NCI-H128 (cell line): Measurements from ENCODE around the gene ADAMTSL1.

ENCODE experiments used
- DNase-seq: peaks from one replicate; lab custom pipeline; 2025; ENCODE audit not compliant: unreplicated experiment; lab: John Stamatoyannopoulos, UW

The ADAMTSL1 gene

GRCh38 chr9:18601956-18602355, 128.0 kb downstream of the ADAMTSL1 start:
- DNase-seq = no peak

DNA sequence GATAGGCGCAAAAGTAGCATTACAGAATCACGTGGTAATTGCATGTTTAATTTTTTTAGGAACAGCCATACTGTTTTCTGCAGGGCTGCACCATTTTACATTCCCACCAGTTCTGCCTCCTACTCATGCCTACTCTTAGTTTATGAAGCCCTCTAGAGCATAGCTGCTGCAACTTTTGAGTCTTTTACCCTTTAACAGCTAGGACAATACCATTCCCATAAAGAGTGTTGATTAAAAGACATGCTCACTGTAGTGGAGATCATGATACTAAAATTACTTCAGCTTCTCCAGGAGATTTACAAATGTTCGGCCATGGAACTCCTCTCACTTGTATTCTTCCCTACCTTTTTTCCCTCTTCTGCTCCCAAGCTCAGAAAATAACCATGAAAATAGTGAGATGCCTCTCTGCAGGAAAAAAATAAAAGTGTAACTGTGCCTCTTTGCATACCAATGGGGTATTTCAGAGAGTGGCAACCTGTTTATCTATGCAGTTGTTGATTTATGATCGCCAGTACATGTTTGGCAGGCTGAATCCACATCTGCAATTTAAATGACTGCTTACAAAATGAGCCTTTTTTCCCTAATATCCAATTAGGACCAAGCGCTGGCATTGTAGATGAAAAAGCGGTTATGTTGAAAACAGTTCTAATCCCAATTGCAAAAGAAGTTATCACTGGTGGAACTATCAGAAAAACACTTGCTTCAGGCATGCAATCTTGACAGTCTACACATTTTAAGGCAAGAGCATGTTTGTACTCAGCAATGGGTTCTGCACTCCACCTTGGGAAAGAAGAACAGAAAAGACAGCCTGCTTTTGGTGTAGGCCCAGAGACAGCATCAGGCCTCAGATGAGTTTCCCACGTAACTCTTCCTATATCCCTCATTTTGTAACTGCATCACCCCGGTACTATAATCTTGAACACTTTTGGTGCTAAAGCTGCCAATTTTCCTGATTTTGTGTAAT, 131.1 kb downstream of the ADAMTSL1 start:
- no peak for DNase-seq

GRCh38 chr9:18605766-18606180, 131.8 kb downstream of the ADAMTSL1 start:
- DNase-seq = no peak

DNA sequence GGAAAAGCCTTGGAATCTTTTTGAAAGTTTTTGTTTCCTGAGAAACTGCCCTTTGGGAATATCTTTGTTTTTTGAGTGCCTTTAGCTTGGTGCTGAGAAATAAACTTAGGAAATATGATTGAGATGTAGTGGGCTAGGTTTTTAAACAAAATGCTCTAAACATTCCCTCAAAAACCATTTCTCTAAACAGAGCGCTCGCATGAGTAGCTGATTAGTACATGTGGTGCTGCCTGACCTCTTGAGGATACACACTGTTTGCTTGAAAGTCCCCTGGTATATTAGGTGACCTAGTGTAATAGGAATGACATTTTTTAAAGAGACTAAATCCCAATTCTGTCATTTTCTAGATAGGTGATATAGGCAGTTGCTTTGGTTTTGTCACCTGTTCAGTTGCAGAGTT, 132.3 kb downstream of the ADAMTSL1 start:
- no peak for DNase-seq

DNA sequence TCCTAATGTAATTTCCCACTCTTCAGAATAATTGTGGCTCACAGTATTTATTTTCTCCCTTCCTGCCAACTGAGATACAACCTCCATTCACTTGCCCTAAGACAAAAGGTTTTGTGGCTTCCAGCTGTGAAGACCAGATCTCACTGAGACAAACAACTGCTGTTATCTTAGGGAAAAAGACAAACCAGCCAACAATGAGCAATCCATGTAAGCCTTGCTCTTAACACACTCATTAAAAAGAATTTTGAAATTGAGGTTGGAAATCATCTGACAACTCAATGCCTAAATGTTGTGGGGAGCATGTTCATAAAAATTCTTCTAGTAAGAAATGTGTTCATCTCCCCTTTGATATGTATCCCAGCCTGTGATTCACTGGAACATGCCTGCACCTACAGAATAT, 132.9 kb downstream of the ADAMTSL1 start:
- DNase-seq = peak; percentile 31

- no peak for DNase-seq
Observed at GRCh38 chr9:18608371-18608770, 134.4 kb downstream of the ADAMTSL1 start.

DNA sequence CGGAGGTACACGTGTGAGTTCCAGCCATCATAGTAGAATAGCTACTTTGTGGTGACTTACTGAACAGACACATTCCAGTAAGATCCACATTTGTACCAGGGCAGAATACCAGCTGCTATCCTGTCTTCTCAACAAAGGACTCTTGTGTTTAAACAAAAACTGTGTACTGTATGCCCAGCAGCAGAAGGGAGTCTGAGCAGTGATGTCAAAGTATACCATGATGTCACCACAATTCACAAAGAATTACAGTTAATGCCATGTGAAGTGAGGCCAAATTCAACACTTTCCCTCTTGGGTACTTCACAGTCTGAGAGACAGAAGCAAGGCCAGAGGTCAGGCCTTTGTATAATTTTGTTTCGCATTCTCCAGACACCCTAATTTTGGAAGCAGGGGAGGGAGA, 137.0 kb downstream of the ADAMTSL1 start:
- DNase-seq = no peak

DNA sequence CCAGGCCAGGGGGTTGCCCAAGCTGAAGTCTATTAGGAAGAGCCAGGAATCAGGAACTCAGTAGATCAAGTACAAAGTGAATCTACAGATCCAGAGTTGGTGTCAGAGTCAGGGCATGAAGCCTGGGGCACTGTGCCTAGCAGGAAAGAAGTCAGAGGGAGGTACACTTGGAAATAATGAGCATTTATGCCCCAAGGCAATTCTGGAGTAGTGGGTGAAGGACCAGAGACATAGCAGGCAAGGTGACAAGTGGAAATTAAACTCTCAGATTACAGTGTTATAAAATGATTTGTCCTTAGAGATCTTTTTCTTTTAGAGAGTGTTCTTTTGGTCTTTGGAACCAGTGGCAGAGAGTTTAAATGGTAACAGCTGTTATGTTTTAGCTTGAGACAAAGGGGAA, 138.0 kb downstream of the ADAMTSL1 start:
- peak; percentile 42 for DNase-seq

GRCh38 chr9:18614116-18614515, 140.2 kb downstream of the ADAMTSL1 start:
- no peak for DNase-seq

GRCh38 chr9:18614651-18615050, 140.7 kb downstream of the ADAMTSL1 start:
- DNase-seq = no peak

- DNase-seq = no peak
Observed at GRCh38 chr9:18616976-18617375, 143.0 kb downstream of the ADAMTSL1 start.

- DNase-seq = no peak
Observed at GRCh38 chr9:18617759-18618158, 143.8 kb downstream of the ADAMTSL1 start.

DNA sequence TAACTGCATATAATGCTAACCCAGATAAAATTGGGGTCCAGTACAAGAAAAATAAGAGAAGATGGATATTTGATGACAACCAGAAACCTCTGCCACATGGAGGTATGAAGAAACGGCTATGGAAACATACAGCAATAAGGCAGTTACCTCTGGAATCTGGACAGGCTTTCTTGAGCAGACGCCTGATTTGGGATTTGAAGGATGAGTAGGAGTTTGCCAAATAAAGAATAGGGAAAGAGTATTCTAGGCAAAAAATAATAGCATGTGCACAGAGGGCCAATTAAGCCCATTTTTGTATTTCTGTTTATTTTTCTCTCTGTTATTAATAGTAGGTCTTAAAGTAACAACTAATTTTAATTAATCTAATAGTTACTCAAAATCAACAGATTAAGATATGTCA, 144.9 kb downstream of the ADAMTSL1 start:
- DNase-seq = no peak

DNA sequence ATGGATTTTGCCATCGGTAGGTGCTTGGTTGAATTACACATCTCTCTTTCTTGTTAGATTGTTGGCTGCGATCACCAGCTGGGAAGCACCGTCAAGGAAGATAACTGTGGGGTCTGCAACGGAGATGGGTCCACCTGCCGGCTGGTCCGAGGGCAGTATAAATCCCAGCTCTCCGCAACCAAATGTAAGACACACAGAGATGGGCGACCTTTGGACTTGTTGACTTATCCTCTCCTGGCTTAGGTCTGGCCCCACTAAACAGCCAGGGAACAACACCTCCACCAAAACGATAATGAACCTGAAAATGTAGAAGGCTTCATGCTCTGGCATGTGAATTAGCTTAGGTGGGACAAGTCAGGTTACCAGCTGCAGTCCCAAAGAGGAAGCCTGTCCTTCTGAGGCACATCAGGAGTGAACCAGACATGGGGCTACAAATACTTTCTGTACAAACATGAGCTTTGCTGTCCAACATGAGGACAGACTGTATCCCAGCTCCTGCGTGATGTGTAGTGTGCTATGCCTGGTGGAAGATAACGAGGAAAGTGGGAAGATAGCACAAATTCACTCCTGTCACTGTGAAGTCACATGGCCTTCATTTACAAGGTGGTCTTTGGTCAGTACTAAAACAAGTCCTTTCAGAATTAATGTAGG, 148.4 kb downstream of the ADAMTSL1 start:
- DNase-seq = no peak

DNA sequence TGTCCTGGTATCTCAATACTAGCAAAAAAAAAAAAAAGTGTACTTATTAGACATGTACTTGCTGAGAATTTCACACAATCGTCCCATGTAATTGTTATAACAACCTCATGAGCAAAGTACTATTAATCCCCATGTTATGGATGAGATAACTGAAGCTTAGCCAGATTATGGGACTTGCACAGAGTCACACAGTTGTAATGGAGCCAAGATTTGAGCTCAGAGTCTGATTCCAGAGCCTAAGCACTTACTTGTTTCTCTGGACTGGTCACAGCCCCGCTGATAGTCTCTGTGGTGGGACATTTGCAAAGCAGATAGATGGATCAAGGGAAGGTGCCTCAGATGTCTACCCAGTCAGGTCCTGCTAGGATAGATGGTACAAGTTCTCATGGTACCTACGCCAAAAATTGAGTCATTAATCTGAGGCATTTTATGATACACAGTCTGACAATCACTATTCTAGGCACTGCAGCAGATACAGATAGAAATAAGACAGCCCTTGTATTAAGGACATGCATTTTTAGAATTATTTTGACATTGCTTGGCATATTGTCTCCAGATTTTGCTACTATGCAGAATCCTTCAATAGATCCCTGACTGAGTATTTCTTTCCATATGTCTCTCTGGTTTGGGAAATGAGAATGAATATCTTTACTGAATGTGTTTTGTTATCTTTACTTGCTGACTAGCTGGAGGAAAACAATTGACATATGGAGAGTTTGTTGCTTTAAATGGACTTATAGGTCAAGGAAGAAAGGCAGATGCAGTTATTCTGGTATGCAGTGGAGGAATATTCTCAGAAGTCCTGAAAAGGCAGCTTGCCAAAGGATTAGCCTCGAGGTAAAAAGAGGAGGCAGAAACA, 149.5 kb downstream of the ADAMTSL1 start:
- no peak for DNase-seq

GRCh38 chr9:18626046-18626698, 152.2 kb downstream of the ADAMTSL1 start:
- DNase-seq = no peak

GRCh38 chr9:18629136-18629535, 155.2 kb downstream of the ADAMTSL1 start:
- no peak for DNase-seq

DNA sequence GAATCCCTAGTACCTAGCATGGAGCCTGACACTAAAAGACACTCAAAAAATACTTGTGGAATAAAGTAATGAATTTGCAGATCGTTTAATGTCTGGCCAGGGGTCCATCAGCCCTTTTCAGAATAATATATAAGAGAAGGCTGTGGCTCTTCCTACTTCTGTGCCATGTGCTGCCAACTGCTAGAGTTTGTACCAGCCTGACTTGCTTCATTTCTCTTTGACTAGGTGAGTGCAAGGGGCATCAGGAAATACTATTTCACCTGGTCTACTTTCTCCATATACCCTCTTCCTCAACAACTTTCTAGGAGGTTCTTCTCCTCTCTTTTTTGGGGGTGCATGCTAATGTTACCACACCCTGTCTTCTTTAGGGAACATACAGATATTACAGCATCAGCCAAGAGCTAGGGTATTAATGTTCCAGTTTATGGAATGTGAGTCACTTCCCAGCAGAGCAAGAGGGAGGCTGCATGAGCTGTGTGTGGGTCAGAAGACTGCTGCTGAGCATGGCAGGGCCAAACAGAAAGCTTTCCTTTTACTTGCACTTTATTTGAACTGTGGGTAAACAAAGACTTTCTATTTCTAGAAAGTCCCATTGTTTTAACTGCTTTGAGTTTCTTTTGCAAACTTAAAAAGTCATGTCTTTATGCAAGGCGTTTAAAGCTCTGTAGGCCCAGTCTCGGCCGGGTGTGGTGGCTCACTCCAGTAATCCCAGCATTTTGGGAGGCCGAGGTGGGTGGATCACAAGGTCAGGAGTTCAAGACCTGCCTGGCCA, 158.9 kb downstream of the ADAMTSL1 start:
- DNase-seq = no peak

DNA sequence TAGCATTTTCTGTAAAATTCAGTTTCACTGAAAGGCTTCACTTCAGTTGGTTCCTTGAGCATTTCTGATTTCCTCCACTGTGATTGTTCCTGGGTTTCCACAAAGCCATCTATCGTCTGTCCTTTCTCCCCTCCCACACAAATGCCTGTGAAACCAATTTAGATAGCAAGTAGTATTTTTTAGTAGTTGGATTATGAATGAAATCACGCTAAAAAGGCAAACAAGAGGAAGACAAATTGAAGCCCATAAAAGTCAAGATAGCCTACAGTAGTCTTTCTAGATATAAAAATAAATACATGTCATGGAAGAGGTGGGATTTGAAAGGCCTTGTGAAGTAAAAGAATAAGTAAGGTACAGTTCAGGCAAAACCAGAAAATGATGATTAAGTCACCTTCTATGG, 162.8 kb downstream of the ADAMTSL1 start:
- no peak for DNase-seq
